ENCODE results near the gene LNX1.

LNX1 gene

GRCh38 chr4:53498706-53499105 is 92.6 kb downstream of the LNX1 start:
- TF ChIP-seq CTCF (conservative IDR thresholded peaks at IDR 0.05; ENCODE audit: low read depth, low read length) = no peak
- DNase-seq (ENCODE audit: low read depth) = no peak
- no peak overlapping the region for H3K4me3 ChIP-seq (ENCODE audit: low read length)

DNA sequence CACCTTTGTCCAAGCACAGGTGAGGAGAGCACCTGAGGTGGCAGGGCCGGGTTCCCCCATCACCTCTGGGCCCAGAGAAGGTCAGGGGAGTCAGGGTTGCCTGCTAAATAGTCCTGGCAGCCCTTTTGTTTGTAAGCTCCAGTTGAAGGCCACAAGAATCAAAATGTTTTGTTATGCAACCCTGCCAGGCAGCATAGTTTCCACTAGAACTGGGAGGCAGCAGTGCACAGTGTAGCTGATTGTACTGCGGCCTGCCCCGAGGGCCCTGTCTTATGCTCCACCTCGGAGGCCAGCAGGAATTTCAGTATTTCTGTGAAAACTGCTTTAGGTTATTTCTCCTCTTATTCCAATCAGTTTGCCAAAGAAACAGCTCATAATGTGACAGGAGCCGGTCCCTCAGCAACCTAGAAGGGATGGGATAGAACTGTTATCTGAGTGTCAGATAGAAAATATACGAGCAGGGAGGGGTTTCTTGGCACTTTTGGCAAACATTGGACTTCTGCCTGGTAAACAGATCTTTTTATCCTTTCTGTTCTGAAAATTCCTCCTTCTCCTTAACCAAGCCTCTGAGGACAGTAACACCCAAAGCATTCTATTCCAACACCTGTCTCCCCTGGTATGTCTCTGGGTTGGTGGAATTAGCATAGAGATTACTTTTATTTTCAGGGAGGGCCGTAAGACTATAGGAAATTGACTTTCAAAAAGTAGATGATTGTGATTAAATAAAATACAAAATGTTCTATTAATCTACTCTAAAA is 93.6 kb downstream of the LNX1 start:
- no peak for DNase-seq (ENCODE audit: low read depth)
- TF ChIP-seq CTCF (conservative IDR thresholded peaks at IDR 0.05; ENCODE audit: low read depth, low read length) = no peak
- no peak overlapping the region for H3K4me3 ChIP-seq (ENCODE audit: low read length)

DNA sequence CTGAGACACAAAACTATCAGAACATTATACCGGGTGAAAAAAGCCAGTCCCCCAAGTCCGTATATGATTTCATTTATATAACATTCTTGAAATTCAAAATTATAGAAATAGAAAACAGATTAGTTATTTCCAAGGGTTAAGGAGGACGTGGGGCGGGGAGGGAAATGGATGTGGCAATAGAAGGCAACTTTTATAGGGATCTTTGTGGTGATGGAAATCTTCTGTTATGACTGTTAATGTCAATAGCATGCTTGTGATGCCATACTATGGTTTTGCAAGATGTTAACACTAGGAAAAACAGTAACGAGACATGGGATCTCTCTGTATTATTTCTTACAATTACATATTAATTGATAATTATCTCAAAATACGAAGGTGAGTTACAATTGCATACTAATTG is 96.4 kb downstream of the LNX1 start:
- DNase-seq (ENCODE audit: low read depth) = no peak
- TF ChIP-seq CTCF (conservative IDR thresholded peaks at IDR 0.05; ENCODE audit: low read depth, low read length) = no peak
- H3K4me3 ChIP-seq (ENCODE audit: low read length) = no peak overlapping the region

DNA sequence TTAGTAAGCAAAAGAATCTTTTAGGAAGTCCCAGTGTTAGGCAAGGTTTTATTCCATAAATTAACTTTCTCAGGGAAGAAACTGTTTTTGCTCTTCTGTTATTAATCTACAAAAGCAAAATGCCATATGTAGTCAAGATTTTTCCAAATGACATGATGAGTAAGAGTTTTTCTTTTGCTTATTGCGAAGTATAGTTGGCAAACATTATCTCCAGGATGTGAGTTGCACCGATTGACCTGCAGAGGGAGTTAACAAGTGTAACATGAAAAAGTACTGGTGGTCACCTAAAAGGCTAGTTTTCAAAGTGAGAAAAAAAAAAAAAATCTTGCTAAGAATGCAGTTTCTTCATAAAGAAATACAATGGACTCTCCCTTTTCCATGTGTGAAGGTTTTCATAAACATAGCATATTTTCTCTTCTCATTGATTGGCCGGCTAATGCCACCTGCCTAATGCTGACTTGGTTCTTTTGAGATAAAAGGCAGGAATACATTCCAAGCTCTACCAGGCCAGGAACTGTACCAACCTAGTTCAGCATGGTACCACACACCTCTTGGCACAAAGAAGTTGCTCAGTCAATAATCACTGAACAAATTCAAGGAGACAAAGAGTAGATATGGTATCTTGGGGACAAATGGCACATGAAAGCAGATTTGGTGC is 100.2 kb downstream of the LNX1 start:
- H3K4me3 ChIP-seq (ENCODE audit: low read length) = no peak overlapping the region
- peak; percentile 81 for DNase-seq (ENCODE audit: low read depth)
- peak; percentile 82 for TF ChIP-seq CTCF (conservative IDR thresholded peaks at IDR 0.05; ENCODE audit: low read depth, low read length)

DNA sequence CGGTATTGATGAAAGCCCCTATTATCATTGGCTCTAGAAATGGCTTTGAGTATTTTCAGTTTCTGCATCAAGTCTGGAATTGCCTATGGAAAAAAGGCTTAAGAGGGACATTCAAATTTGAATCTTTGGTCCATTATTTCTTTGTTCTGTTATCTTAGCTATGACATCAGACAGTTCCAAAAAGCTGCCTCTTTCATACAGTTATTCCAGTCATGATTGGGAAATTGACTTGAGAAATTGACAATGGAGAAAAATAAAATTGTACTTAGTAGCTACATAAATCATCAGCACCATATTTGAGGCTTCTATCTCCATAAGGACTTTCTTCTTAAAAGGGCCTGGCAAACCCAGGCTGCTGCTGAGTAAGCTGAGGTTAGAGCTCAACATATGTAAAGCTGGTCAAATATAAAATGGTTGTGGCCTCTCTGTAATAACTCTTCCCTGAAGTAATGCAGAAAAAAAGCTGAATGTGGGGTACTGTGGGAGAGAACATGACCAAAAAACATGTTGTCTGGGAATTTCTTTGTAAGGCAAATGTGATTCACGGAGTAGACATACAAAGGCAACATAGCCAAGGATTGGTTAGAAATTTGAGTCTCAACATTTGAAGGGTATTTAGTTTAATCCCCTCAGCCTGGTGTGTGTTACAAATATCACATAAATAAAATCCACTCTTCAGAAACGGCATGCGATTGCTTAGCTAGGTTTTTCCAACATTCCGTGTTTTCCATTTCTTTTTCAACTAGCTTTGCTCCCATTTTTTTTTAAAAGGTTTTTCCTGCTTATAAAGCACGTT is 100.9 kb downstream of the LNX1 start:
- TF ChIP-seq CTCF (conservative IDR thresholded peaks at IDR 0.05; ENCODE audit: low read depth, low read length) = no peak
- DNase-seq (ENCODE audit: low read depth) = no peak
- H3K4me3 ChIP-seq (ENCODE audit: low read length) = no peak overlapping the region

DNA sequence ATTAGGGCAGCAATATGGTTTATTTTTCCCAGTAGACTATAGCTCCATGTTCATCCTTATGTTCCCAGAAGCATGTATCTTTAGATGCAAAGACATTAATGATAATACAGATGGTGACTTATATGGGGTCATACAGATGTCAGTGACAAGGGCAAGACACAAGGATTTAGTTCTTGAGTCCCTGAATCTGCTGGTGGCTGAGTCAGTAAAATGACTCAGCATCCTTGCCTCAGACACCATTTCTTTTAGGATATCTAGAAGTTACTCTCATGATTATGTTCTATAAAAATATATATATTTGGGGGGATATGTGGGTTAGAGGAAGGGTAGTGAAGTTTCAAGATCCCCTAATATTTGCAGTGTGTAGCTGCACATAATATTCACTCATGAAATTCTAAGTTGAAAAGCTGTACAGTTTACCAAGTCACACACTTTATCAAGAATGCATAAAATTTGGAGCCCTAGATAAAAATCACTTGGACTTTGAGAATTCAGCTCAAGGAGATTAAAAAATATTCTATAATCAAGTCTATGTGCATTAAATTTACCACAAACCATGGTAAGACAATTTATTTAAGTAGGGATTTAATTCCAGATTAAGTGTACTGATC is 101.9 kb downstream of the LNX1 start:
- DNase-seq (ENCODE audit: low read depth) = no peak
- no peak for TF ChIP-seq CTCF (conservative IDR thresholded peaks at IDR 0.05; ENCODE audit: low read depth, low read length)
- no peak overlapping the region for H3K4me3 ChIP-seq (ENCODE audit: low read length)
